SK-N-SH (cell line): ENCODE data around the gene ARHGDIA. TPM values are rescaled to one million over a fixed set of nuclear protein-coding genes. Genes with fewer than 3 reads are reported as not detected.

Experiments
- CTCF ChIA-PET: fragments of 300-600, 350-600 bp; formaldehyde crosslinking; extraction: SDS; loops from one replicate; lab custom pipeline; 2021; lab: Yijun Ruan, JAX
- POLR2A ChIA-PET: fragments of 350-600 bp; sonication (Branson Sonifier 250); formaldehyde crosslinking; extraction: SDS; loops from one replicate; lab custom pipeline; 2020; ENCODE audit warnings: antibody characterized with exemption, inconsistent platforms; lab: Yijun Ruan, JAX
- DNase-seq: peaks from one replicate; pipeline ENCODE4 v3.0.0; 2012
- H2AFZ ChIP-seq: fragments of 200-600 bp; sonication (generic); 2 replicates; pipeline ENCODE4 v1.8.1; 2016; ENCODE audit warnings: antibody characterized with exemption, mild to moderate bottlenecking, low read depth
- H3F3A ChIP-seq: fragments of 200-600 bp; sonication (generic); replicated peaks from 2 replicates; pipeline ENCODE3; 2016; ENCODE audit warnings: antibody characterized with exemption, mild to moderate bottlenecking; ENCODE audit not compliant: insufficient read depth
- H3K27ac ChIP-seq, 2 experiments: fragments of 200-500 bp in 1 of 2; fragments of 200-600 bp in 1 of 2; sonication (Bioruptor generic) in 1 of 2; sonication (generic), shearing (Covaris generic) in 1 of 2; 2 replicates each; pipeline versions ENCODE4 v1.5.1 to v1.6.1; 2014 to 2016; ENCODE audit warnings: low read depth in 2 of 2, inconsistent platforms in 1 of 2, low read length in 1 of 2, mild to moderate bottlenecking in 1 of 2, mixed read lengths in 1 of 2
- H3K27me3 ChIP-seq: fragments of 200-600 bp; sonication (generic), shearing (Covaris generic); 2 replicates; pipeline ENCODE4 v1.6.1; 2016; ENCODE audit warnings: mixed run types; ENCODE audit not compliant: insufficient read depth
- H3K36me3 ChIP-seq, 2 experiments: fragments of 200-500 bp in 1 of 2; fragments of 200-600 bp in 1 of 2; sonication (Bioruptor generic) in 1 of 2; sonication (generic) in 1 of 2; replicated peaks in 1 of 2; 2 replicates each; pipeline versions ENCODE3 to v1.5.1; 2014 to 2016; ENCODE audit warnings: low read length in 1 of 2, mild to moderate bottlenecking in 1 of 2; ENCODE audit not compliant: insufficient read depth in 2 of 2, control insufficient read depth in 1 of 2
- H3K4me1 ChIP-seq, 2 experiments: fragments of 200-500 bp in 1 of 2; fragments of 200-600 bp in 1 of 2; sonication (Bioruptor generic) in 1 of 2; sonication (generic), shearing (Covaris generic) in 1 of 2; 2 replicates each; pipeline versions ENCODE4 v1.5.1 to v1.6.1; 2014 to 2016; ENCODE audit warnings: low read depth in 1 of 2, low read length in 1 of 2, mixed run types in 1 of 2; ENCODE audit not compliant: insufficient read depth in 2 of 2, control insufficient read depth in 1 of 2
- H3K4me2 ChIP-seq: fragments of 200-600 bp; sonication (generic), shearing (Covaris generic); 2 replicates; pipeline ENCODE4 v1.6.1; 2017; ENCODE audit warnings: mixed run types
- H3K4me3 ChIP-seq, 2 experiments: fragments of 200-500 bp in 1 of 2; fragments of 200-600 bp in 1 of 2; sonication (Bioruptor generic) in 1 of 2; sonication (generic), shearing (Covaris generic) in 1 of 2; 2 replicates each; pipeline versions ENCODE4 v1.5.1 to v1.8.1; 2014 to 2016; ENCODE audit warnings: low read depth in 2 of 2, inconsistent platforms in 1 of 2, low read length in 1 of 2, mild to moderate bottlenecking in 1 of 2, mixed read lengths in 1 of 2, moderate library complexity in 1 of 2
- H3K79me2 ChIP-seq: fragments of 200-600 bp; sonication (generic); 2 replicates; pipeline ENCODE4 v1.8.1; 2017; ENCODE audit warnings: mild to moderate bottlenecking; ENCODE audit not compliant: insufficient read depth
- H3K9ac ChIP-seq: fragments of 200-600 bp; sonication (generic); 2 replicates; pipeline ENCODE4 v1.6.1; 2017; ENCODE audit warnings: mixed run types
- H3K9me2 ChIP-seq: fragments of 200-600 bp; sonication (generic); 2 replicates; pipeline ENCODE4 v1.6.1; 2017; ENCODE audit warnings: mixed run types
- H3K9me3 ChIP-seq: fragments of 200-600 bp; sonication (generic); 2 replicates; pipeline ENCODE4 v1.6.1; 2017; ENCODE audit warnings: mixed run types, mild to moderate bottlenecking, moderate library complexity
- H4K20me1 ChIP-seq: fragments of 200-600 bp; sonication (generic); 2 replicates; pipeline ENCODE4 v1.6.1; 2017; ENCODE audit warnings: mild to moderate bottlenecking, mixed run types; ENCODE audit not compliant: insufficient read depth
- CTCF ChIP-seq: fragments of 200-600 bp; sonication (generic); IDR thresholded peaks from 2 replicates; pipeline ENCODE4 v1.6.1; 2017; ENCODE audit warnings: antibody characterized with exemption, mild to moderate bottlenecking, moderate library complexity
- ELF1 ChIP-seq: IDR thresholded peaks from 2 replicates; pipeline ENCODE4 v1.4.0; 2012
- FOXJ3 ChIP-seq: sonication (generic); formaldehyde crosslinking; IDR thresholded peaks from 2 replicates; pipeline ENCODE4 v1.5.1; 2020; ENCODE audit warnings: mild to moderate bottlenecking, missing genetic modification reagents
- FOXM1 ChIP-seq: IDR thresholded peaks from 2 replicates; pipeline ENCODE4 v1.4.0; 2012; ENCODE audit warnings: low read depth, mild to moderate bottlenecking
- GABPA ChIP-seq: IDR thresholded peaks from 2 replicates; pipeline ENCODE4 v1.4.0; 2012; ENCODE audit warnings: low read depth, mild to moderate bottlenecking
- JUND ChIP-seq: IDR thresholded peaks from 2 replicates; pipeline ENCODE4 v1.4.0; 2012
- MAX ChIP-seq: IDR thresholded peaks from 2 replicates; pipeline ENCODE4 v1.4.0; 2012; ENCODE audit warnings: low read depth
- MEF2A ChIP-seq: IDR thresholded peaks from 2 replicates; pipeline ENCODE4 v1.4.0; 2012; ENCODE audit warnings: low read depth, borderline replicate concordance
- NFIC ChIP-seq: IDR thresholded peaks from 2 replicates; pipeline ENCODE4 v1.4.0; 2012; ENCODE audit warnings: borderline replicate concordance
- NRF1 ChIP-seq: IDR thresholded peaks from 2 replicates; pipeline ENCODE4 v1.6.1; 2012; ENCODE audit warnings: low read depth, mild to moderate bottlenecking, low read length
- RAD21 ChIP-seq: IDR thresholded peaks from 2 replicates; pipeline ENCODE4 v1.6.1; 2012; ENCODE audit warnings: mild to moderate bottlenecking, low read length
- REST ChIP-seq: IDR thresholded peaks from 2 replicates; pipeline ENCODE4 v1.6.1; 2012; ENCODE audit warnings: mild to moderate bottlenecking, low read depth, low read length, moderate library complexity
- RFX5 ChIP-seq: IDR thresholded peaks from 2 replicates; pipeline ENCODE4 v1.6.1; 2012; ENCODE audit warnings: mild to moderate bottlenecking, improper control_type of control experiment, low read length
- SMC3 ChIP-seq: IDR thresholded peaks from 2 replicates; pipeline ENCODE4 v1.6.1; 2012; ENCODE audit warnings: low read depth, low read length, improper control_type of control experiment
- TAF1 ChIP-seq: IDR thresholded peaks from 2 replicates; pipeline ENCODE4 v1.6.1; 2012; ENCODE audit warnings: low read depth, mild to moderate bottlenecking, low read length, moderate library complexity, borderline replicate concordance
- WGBS: methylation state at CpG from one replicate; pipeline ENCODE4 v1.1.6; 2017; ENCODE audit warnings: low lambda C conversion rate; 5-methylcytosine and 5-hydroxymethylcytosine counted together
- polyA plus RNA-seq, 3 experiments: library from polyadenylated mRNA; depleted of rRNA; stranded (reverse); fragments of >200 nt; gene quantifications; 2 replicates each; pipeline ENCODE4 v1.2.3, GENCODE V29; 2012
- TF ChIP-seq, protein P1 (sequence below): IDR thresholded peaks from 2 replicates; pipeline ENCODE4 v1.4.0; 2012; ENCODE audit warnings: low read depth, borderline replicate concordance
- TF ChIP-seq, protein P2 (sequence below): fragments of 150-350 bp; IDR thresholded peaks from 2 replicates; pipeline ENCODE4 v1.6.1; 2017; ENCODE audit warnings: antibody characterized with exemption, low read length, low read depth, borderline replicate concordance

ARHGDIA gene
- polyA plus RNA-seq, 1 of the 3 experiments (the other 2 are of a cell fraction) = 385 TPM

- Histone ChIP-seq H3K9me3 (no peaks in the 10 kb centered on the region), H3K27me3 (no peaks in the 10 kb centered on the region), H3F3A (peaks cover 45% of the 10 kb centered on the region), H3K79me2 (peaks cover 11% of the 10 kb centered on the region), H3K27ac (no peak overlapping the region), H3K9ac (no peak overlapping the region), H3K36me3 (peaks cover 23 to 42% of the 10 kb centered on the region in 2 experiments), H3K4me2 (no peak overlapping the region), H3K9me2 (no peaks in the 10 kb centered on the region), H4K20me1 (peaks cover 8% of the 10 kb centered on the region; the same call in 1 of the 2 replicates), H3K4me1 (peaks cover 3 to 10% of the 10 kb centered on the region in 2 experiments; a peak in 1 of 4 replicates), H3K4me3 (no peak overlapping the region), H2AFZ (no peak overlapping the region)
- CTCF ChIA-PET = interaction anchor here (1.9 kb wide), 1 partner anchor 31 kb away, joined by 7 read pairs; no protein-coding TSS in a partner anchor
- no peak for DNase-seq
- 95% methylated on average over 14 of the region's 18 CpGs for WGBS
- no peak for TF ChIP-seq TAF1
- no peak for TF ChIP-seq RFX5
- POLR2A ChIA-PET = interaction anchor here (1.4 kb wide), 1 partner anchor 31 kb away, joined by 3 read pairs; no protein-coding TSS in a partner anchor
These were observed 29.2 kb upstream of the ARHGDIA start for GRCh38 chr17:81900181-81900820.

DNA sequence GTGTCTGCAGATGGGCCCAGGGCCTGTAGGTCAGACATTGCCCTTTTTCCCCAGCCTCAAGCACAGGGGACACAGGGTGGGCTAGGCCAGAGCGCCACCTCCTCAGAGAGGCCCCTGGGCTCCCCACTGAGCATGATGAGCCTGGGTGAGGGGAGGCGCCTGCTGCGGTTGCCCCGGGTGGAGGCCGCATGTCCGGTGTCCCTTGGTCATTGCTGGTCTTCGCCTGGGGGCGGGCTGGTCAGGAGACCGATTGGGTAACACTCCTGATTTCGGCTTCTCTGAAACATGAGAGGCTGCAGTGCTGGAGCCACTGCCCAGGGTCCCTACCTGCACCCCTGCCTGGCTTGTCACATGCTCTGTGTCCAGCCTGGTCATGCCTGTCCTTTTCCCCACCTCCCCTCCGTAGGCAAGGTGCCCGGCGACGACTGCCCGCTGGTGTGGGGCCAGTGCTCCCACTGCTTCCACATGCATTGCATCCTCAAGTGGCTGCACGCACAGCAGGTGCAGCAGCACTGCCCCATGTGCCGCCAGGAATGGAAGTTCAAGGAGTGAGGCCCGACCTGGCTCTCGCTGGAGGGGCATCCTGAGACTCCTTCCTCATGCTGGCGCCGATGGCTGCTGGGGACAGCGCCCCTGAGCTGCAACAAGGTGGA lies 28.5 kb upstream of the ARHGDIA start:
- Histone ChIP-seq H3K36me3 (peaks cover 28 to 36% of the 10 kb centered on the region in 2 experiments), H3K79me2 (peaks cover 16% of the 10 kb centered on the region), H3K4me2 (no peak overlapping the region), H3K9me2 (no peaks in the 10 kb centered on the region), H3K4me3 (no peak overlapping the region), H3K27me3 (no peaks in the 10 kb centered on the region), H3K4me1 (peaks cover 3 to 10% of the 10 kb centered on the region in 2 experiments; a peak in 1 of 4 replicates), H3K27ac (no peak overlapping the region), H3K9me3 (no peaks in the 10 kb centered on the region), H2AFZ (no peak overlapping the region), H4K20me1 (peaks cover 8% of the 10 kb centered on the region; the same call in 1 of the 2 replicates), H3F3A (peaks cover 40% of the 10 kb centered on the region), H3K9ac (no peak overlapping the region)
- WGBS = 97% methylated on average over 18 of the region's 22 CpGs
- POLR2A ChIA-PET = interaction anchor here (0.9 to 1.4 kb wide), 2 partner anchors 31 to 32 kb away, joined by 3 read pairs; no protein-coding TSS in a partner anchor
- DNase-seq = no peak
- CTCF ChIA-PET = no interaction called here
- no peak for TF ChIP-seq FOXJ3
- no peak for TF ChIP-seq MAX
- TF ChIP-seq, protein P1, sequence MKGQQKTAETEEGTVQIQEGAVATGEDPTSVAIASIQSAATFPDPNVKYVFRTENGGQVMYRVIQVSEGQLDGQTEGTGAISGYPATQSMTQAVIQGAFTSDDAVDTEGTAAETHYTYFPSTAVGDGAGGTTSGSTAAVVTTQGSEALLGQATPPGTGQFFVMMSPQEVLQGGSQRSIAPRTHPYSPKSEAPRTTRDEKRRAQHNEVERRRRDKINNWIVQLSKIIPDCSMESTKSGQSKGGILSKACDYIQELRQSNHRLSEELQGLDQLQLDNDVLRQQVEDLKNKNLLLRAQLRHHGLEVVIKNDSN = no peak
- no peak for TF ChIP-seq GABPA
- no peak for TF ChIP-seq JUND
- no peak for TF ChIP-seq NRF1
- no peak for TF ChIP-seq MEF2A
- TF ChIP-seq REST = no peak
- no peak for TF ChIP-seq FOXM1
- TF ChIP-seq RFX5 = no peak
- no peak for TF ChIP-seq CTCF
- TF ChIP-seq ELF1 = no peak
- no peak for TF ChIP-seq SMC3
- TF ChIP-seq NFIC = no peak
- TF ChIP-seq, protein P2, sequence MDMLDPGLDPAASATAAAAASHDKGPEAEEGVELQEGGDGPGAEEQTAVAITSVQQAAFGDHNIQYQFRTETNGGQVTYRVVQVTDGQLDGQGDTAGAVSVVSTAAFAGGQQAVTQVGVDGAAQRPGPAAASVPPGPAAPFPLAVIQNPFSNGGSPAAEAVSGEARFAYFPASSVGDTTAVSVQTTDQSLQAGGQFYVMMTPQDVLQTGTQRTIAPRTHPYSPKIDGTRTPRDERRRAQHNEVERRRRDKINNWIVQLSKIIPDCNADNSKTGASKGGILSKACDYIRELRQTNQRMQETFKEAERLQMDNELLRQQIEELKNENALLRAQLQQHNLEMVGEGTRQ = no peak
- TF ChIP-seq RAD21 = no peak
